Lower lobe of right lung (tissue), 2 donors: ENCODE results near the gene SSBP1. TPM values are rescaled to one million over a fixed set of nuclear protein-coding genes. Genes with fewer than 3 reads are reported as not detected.

Source experiments
- ATAC-seq, 2 donors: fragments of 200-7000 bp; cut with Tn5 transposase; one replicate each; pipeline ENCODE4 v1.9.1; 2020 to 2022; ENCODE audit warnings: mild to moderate bottlenecking in 2 of 2, moderate library complexity in 2 of 2
- DNase-seq: peaks from one replicate; pipeline ENCODE4 v3.0.0-alpha.2; 2020
- H3K27ac ChIP-seq: fragments of 200-600 bp; one replicate; pipeline ENCODE4 v1.8.0; 2022
- H3K27me3 ChIP-seq: fragments of 200-600 bp; one replicate; pipeline ENCODE4 v1.8.0; 2022; ENCODE audit warnings: low read depth
- H3K36me3 ChIP-seq: fragments of 200-600 bp; one replicate; pipeline ENCODE4 v1.8.0; 2022; ENCODE audit warnings: mild to moderate bottlenecking
- H3K4me1 ChIP-seq: fragments of 200-600 bp; one replicate; pipeline ENCODE4 v1.8.0; 2022
- H3K4me3 ChIP-seq: fragments of 200-600 bp; one replicate; pipeline ENCODE4 v1.8.0; 2022; ENCODE audit warnings: mild to moderate bottlenecking
- H3K9me3 ChIP-seq: fragments of 200-600 bp; one replicate; pipeline ENCODE4 v1.8.0; 2022
- CTCF ChIP-seq: fragments of 200-600 bp; IDR thresholded peaks from one replicate; pipeline ENCODE4 v1.8.0; 2022; ENCODE audit warnings: antibody characterized with exemption, mild to moderate bottlenecking
- intact Hi-C: fragments of 100-400 bp; cut with DNase I; formaldehyde crosslinking; loops from one replicate; pipeline ENCODE4 v1.11.0; 2022
- total RNA-seq: library from RNA; stranded (reverse); fragmentation: NEBNext Ultra II Directional; extraction: Animal tissue kit (Norgen Biotek cat#: 25700); gene quantifications from one replicate; pipeline ENCODE4 v1.2.1, GENCODE V29; 2021
- donor health status: DM: no; HTN: yes; CAD: no; lungs with severe emphysema.

The SSBP1 gene
- total RNA-seq, 1 donor from 2014 or later = 65.2 TPM

- Histone ChIP-seq H3K27me3 (no peaks in the 10 kb centered on the region), H3K9me3 (no peaks in the 10 kb centered on the region), H3K27ac (peak overlapping the region; percentile 82), H3K36me3 (no peaks in the 10 kb centered on the region), H3K4me1 (peaks cover 51% of the 10 kb centered on the region), H3K4me3 (peak overlapping the region; percentile 76)
- intact Hi-C loops = no loop called here
- ATAC-seq = no peak
- TF ChIP-seq CTCF = no peak
- DNase-seq = no peak
Measured at GRCh38 chr7:141700296-141700847, 37.8 kb upstream of the SSBP1 start.

GRCh38 chr7:141700848-141701371, 37.2 kb upstream of the SSBP1 start:
- DNase-seq (no peak), ATAC-seq (peak in 1 of 2 donors; percentile 31)
- intact Hi-C loops = no loop called here
- Histone ChIP-seq H3K36me3 (no peaks in the 10 kb centered on the region), H3K4me3 (peak overlapping the region; percentile 76), H3K27me3 (no peaks in the 10 kb centered on the region), H3K4me1 (peaks cover 46% of the 10 kb centered on the region), H3K9me3 (no peaks in the 10 kb centered on the region), H3K27ac (peak overlapping the region; percentile 82)
- TF ChIP-seq CTCF = no peak

GRCh38 chr7:141701489-141702046, 36.6 kb upstream of the SSBP1 start:
- Histone ChIP-seq H3K36me3 (no peaks in the 10 kb centered on the region), H3K9me3 (no peaks in the 10 kb centered on the region), H3K4me1 (peaks cover 40% of the 10 kb centered on the region), H3K27me3 (no peaks in the 10 kb centered on the region), H3K4me3 (peak overlapping the region; percentile 76), H3K27ac (peak overlapping the region; percentile 82)
- intact Hi-C loops = no loop called here
- no peak for TF ChIP-seq CTCF
- DNase-seq (peak; percentile 62), ATAC-seq (peak; percentile 83)

- peak within 1 kb of the TSS; percentile 76 for H3K4me3 ChIP-seq
- H3K36me3 ChIP-seq = no peaks in the 10 kb centered on the region
- DNase-seq (peak; percentile 70), ATAC-seq (peak; percentile 83 to 88)
- no peaks in the 10 kb centered on the region for H3K9me3 ChIP-seq
- TF ChIP-seq CTCF = no peak
- peak within 1 kb of the TSS; percentile 82 for H3K27ac ChIP-seq
- H3K4me1 ChIP-seq = peaks cover 34% of the 10 kb centered on the region
- no peaks in the 10 kb centered on the region for H3K27me3 ChIP-seq
- intact Hi-C loops = no loop called here
Measured at GRCh38 chr7:141702047-141702567, 36.1 kb upstream of the SSBP1 start, which contains the start of gene DENND11. DENND11 (minus strand) TSS chr7:141702166; CDS start chr7:141702153, 13 bp downstream.

GRCh38 chr7:141702892-141703291, 35.3 kb upstream of the SSBP1 start:
- intact Hi-C loops = no loop called here
- Histone ChIP-seq H3K27me3 (no peaks in the 10 kb centered on the region), H3K9me3 (no peaks in the 10 kb centered on the region), H3K4me1 (peaks cover 26% of the 10 kb centered on the region), H3K27ac (peak overlapping the region; percentile 71), H3K4me3 (peak overlapping the region; percentile 73), H3K36me3 (no peaks in the 10 kb centered on the region)
- no peak for DNase-seq
- ATAC-seq = no peak
- TF ChIP-seq CTCF = no peak
